HG03575 (cell line): Measurements from ENCODE around the gene TMEM213.
"Not testable (repeated sequence)": the region's sequence is repeated elsewhere in the genome, so short reads cannot be mapped to it uniquely, and the experiment has no call there.

Experiments
- ATAC-seq: cut with Tn5 transposase; IDR thresholded peaks from one replicate; pipeline ENCODE4 v1.9.1; 2021; ENCODE audit not compliant: unreplicated experiment, insufficient number of reproducible peaks, low FRiP score; ENCODE audit errors: extremely low read depth

TMEM213 gene

DNA sequence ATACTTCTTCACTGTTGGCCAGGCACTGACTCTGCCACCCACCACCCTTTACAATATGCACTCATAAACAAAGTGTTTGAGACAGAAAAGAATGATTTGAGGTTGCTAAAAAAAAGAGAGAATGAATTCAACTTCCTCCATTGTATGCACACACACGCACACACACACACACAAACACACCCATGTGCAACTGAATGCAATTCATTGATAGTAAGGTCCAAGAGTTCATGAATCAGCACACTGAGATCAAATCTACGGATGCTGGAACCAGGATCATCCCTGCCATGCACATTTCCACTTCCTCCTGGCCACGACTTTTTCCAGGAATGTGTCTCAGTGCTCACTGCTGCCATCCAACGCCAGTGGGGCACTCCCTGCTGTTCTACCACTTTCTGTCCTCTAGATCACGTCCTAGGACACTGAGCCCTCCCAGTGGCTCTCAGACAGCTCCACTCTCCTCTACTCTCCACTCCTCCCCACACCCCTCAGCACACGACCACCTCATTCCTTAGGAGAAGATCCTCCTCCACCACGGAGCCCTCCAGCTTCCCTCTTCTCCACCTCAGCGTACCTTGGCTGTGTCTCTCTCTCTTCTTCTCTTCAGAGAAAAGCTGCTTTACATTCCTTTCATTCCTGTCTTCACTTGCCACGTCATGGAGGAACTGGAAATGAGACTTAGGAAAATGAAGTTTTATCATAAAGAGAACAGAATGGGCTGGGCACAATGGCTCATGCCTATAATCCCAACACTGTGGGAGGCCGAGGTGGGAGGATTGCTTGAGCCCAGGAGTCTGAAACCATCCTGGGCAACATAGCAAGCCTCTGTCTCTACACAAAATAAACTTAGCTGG lies 12.0 kb upstream of the TMEM213 start:
- no peak for ATAC-seq

GRCh38 chr7:138796038-138796615 lies 1.7 kb upstream of the TMEM213 start:
- no peak for ATAC-seq

- ATAC-seq: not testable (repeated sequence)
Measured at GRCh38 chr7:138797046-138797445, 748 bp upstream of the TMEM213 start.

- ATAC-seq: no peak
Measured at GRCh38 chr7:138798836-138799235, 1.0 kb downstream of the TMEM213 start.

DNA sequence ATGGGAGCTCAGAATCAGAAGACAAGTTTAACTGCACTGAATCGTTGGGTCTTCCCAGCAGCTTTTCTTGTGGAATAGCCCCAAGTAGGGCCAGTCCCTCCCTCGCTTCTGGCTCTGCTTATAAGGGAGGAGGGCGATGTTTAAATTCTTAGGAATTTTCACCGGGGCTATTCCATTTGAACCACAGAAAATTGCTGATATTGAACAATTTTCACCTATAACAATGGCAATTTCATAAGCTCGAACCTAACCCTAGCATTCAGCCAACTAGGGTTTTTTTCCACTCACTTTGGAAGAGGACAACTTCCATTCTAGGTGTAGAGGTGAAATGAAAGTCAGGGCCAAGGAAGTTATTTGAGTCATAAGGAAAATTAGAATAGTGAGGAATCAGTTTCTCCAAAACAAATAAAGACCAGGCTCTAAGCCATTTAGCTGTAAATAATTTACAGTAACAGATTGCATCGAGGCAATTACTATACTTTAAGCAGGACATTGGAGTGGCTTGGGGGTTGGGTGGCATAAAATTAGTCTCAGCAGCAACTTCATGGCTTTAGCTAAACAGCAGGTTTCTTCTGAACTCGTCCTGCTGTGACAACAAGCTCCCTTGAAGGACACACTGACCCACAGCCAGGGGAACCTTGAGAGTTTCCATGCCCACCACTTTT lies 1.7 kb downstream of the TMEM213 start:
- no peak for ATAC-seq

GRCh38 chr7:138801256-138801655 lies 3.5 kb downstream of the TMEM213 start:
- no peak for ATAC-seq

- no peak for ATAC-seq
Measured at GRCh38 chr7:138802706-138803105, 4.9 kb downstream of the TMEM213 start.

DNA sequence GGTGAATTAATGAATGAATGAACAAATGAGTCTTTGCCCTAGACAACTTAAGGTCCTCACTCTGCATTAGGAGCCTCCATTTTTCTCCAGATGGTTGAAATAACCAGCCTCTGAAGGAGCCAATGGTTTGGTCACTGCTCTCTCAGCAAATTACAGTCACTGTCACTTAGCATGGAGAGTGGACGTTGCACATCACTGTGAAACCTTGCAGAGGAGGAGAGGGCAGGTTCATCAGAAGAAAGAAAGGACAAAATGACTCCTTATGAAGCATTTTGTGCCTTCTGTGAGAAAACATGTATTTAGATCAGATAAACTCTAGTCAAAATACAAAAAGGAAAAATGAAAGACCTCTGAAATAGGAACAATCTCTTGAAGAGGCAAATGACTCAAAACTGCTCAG lies 6.8 kb downstream of the TMEM213 start:
- no peak for ATAC-seq

- no peak for ATAC-seq
Measured at GRCh38 chr7:138809346-138809745, 11.6 kb downstream of the TMEM213 start.

GRCh38 chr7:138811327-138811726 lies 13.5 kb downstream of the TMEM213 start:
- not testable (repeated sequence) for ATAC-seq

DNA sequence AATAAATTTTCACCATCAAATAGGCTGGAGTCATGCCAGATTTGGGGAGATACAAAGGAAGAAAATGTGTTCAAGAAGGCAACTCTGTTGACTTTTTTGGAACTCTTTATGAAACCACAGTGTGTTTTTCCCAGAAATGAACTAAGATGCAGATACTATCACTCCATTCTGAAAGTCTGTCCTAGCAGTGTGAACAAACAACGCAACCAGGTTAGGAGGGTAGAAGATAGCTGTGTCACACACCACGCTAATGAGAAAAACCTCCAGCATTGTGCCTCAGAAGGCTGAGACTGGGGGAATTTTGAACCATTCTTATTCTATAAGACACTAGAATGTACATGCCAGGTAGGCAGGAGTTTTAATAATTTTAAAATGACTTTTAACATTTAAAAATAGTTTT lies 16.2 kb downstream of the TMEM213 start:
- ATAC-seq: no peak

- ATAC-seq: no peak
Measured at GRCh38 chr7:138814816-138815332, 17.1 kb downstream of the TMEM213 start.

GRCh38 chr7:138816650-138817049 lies 18.9 kb downstream of the TMEM213 start:
- no peak for ATAC-seq

- ATAC-seq: no peak
Measured at GRCh38 chr7:138819625-138820024, 21.8 kb downstream of the TMEM213 start.

GRCh38 chr7:138821912-138822311 lies 24.1 kb downstream of the TMEM213 start:
- no peak for ATAC-seq

DNA sequence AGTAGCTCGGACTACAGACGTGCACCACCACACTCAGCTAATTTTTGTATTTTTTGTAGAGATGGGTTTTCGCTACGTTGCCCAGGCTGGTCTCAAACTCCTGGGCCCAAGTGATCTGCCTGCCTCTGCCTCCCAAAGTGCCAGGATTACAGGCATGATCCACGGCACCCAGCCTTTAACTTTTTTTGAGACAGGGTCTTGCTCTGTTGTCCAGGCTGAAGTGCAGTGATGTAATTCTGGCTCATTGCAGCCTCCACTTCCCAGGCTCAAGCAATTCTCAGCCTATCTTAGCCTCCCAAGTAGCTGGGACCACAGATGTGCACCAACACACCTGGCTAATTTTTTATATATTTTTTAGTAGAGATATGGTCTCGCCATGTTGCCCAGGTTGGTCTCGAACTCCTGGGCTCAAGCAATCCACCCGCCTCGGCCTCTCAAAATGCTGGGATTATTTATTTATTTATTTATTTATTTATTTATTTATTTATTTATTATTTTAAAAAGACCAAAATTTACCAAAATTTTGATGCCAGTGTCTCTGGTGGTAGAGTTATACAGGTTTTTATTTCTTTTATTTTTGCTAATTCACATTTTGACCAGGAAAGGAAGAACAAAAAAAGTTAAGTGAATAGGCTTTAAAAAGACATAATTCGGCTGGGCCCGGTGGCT lies 25.2 kb downstream of the TMEM213 start:
- no peak for ATAC-seq

DNA sequence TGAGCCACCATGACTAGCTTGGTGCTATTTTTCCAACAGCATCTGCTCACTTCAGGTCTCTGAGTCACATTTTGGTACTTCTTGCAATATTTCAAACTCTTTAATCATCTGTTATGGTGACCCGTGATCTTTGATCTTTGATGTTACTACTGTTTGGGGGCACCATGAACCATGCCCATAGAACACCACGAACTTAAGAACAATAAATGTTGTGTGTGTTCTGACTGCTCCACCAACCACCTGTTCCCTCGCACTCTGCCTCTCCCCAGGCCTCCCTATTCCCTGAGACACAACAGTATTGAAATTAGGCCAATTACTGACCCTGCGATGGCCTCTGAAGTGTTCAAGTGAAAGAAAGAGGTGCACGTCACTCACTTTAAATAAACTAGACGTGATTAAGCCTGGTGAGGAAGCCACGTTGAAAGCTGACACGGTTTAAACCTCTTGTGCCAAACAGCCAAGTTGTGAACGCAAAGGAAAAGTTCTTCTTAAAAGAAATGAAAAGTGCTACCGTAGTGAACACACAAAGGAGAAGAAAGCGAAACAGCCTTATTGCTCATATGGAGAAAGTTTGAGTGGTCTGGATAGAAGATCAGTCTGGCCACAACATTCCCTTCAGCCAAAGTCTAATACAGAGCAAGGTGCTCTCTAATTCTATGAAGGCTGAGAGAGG lies 27.4 kb downstream of the TMEM213 start:
- ATAC-seq: no peak

- ATAC-seq: no peak
Measured at GRCh38 chr7:138828302-138828701, 30.5 kb downstream of the TMEM213 start.

DNA sequence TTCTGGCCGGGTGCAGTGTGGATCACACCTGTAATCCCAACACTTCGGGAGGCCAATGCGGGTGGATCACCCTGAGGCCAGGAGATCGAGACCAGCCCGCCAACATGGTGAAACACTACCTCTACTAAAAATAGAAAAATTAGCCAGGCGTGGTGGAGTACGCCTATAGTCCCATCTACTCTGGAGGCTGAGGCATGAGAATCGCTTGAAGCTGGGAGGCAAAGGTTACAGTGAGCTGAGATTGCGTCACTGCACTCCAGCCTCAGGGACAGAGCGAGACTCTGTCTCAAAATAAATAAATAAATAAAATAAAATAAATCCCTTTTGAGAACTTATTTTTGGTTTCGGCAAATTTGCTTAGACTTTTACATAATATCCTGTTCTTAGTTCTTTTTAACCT lies 31.5 kb downstream of the TMEM213 start:
- ATAC-seq: no peak
